Prostate gland (tissue), 2 donors: Measurements from ENCODE around the gene TSFM. TPM values are rescaled to one million over a fixed set of nuclear protein-coding genes. Genes with fewer than 3 reads are reported as not detected.
"Not testable (repeated sequence)": the region's sequence is repeated elsewhere in the genome, so short reads cannot be mapped to it uniquely, and the experiment has no call there.

Source experiments
- DNase-seq: peaks from one replicate; pipeline ENCODE4 v3.0.0-alpha.2; 2019; ENCODE audit warnings: low spot score
- H3K27ac ChIP-seq, 2 donors: fragments of 200-600 bp; sonication (generic); 2 replicates each; pipeline ENCODE4 v1.5.1; 2017 to 2019
- H3K27me3 ChIP-seq: fragments of 200-600 bp; sonication (generic); replicated peaks from 2 replicates; pipeline ENCODE4 v1.5.1; 2019; ENCODE audit not compliant: insufficient read depth
- H3K36me3 ChIP-seq, 2 donors: fragments of 200-600 bp; sonication (generic); 1 replicate in 1 of 2; 2 replicates in 1 of 2; pipeline versions ENCODE4 v1.5.1 to v1.8.1; 2017 to 2019
- H3K4me1 ChIP-seq: fragments of 200-600 bp; sonication (generic); replicated peaks from 2 replicates; pipeline ENCODE4 v1.5.1; 2019
- H3K4me3 ChIP-seq, 2 donors: fragments of 200-600 bp; sonication (generic); 2 replicates each; pipeline ENCODE4 v1.5.1; 2017 to 2019
- H3K9me3 ChIP-seq: fragments of 200-600 bp; sonication (generic); 2 replicates; pipeline ENCODE4 v1.5.1; 2017
- CTCF ChIP-seq, 4 experiments: fragments of 200-600 bp in 2 of 4; fragments of 450-650 bp in 2 of 4; sonication (generic) in 2 of 4; IDR thresholded peaks; 1 replicate in 3 of 4; 2 replicates in 1 of 4; pipeline ENCODE4 v1.5.1; 2016 to 2019; ENCODE audit warnings: antibody characterized with exemption in 4 of 4, mild to moderate bottlenecking in 2 of 4, moderate library complexity in 2 of 4
- POLR2A ChIP-seq: fragments of 450-650 bp; IDR thresholded peaks from one replicate; pipeline ENCODE4 v1.6.1; 2016; ENCODE audit warnings: antibody characterized with exemption, mild to moderate bottlenecking
- POLR2AphosphoS5 ChIP-seq: sonication (generic); formaldehyde crosslinking; IDR thresholded peaks from one replicate; pipeline ENCODE4 v1.6.1; 2017; ENCODE audit warnings: antibody characterized with exemption
- WGBS: methylation state at CpG from one replicate; pipeline ENCODE4 v1.1.5; 2018; 5-methylcytosine and 5-hydroxymethylcytosine counted together
- intact Hi-C: fragments of 100-400 bp; cut with DNase I; formaldehyde crosslinking; loops from one replicate; pipeline ENCODE4 v1.14.2; 2022
- total RNA-seq, 2 donors: library from RNA; depleted of rRNA; stranded (reverse); fragments of >200 nt; gene quantifications; one replicate each; pipeline ENCODE4 v1.1.0, GENCODE V29; 2016

Gene TSFM
- total RNA-seq, 2 donors from 2014 or later: 24.3 to 39.6 TPM

- H3K27ac ChIP-seq: no peak overlapping the region
- DNase-seq: no peak
- H3K27me3 ChIP-seq: no peaks in the 10 kb centered on the region
- no peaks in the 10 kb centered on the region for H3K9me3 ChIP-seq
- no peaks in the 10 kb centered on the region for H3K4me1 ChIP-seq
- H3K4me3 ChIP-seq: no peak overlapping the region
- intact Hi-C loops: no loop called here
- peaks cover 0 to under 1% of the 10 kb centered on the region in 2 donors for H3K36me3 ChIP-seq
- TF ChIP-seq POLR2AphosphoS5: no peak
- no peak for TF ChIP-seq CTCF (IDR thresholded peaks at IDR 0.05)
- TF ChIP-seq POLR2A: no peak
- 56% methylated on average over 5 of the region's 5 CpGs for WGBS
These were observed 34.2 kb downstream of the TSFM start for GRCh38 chr12:57816855-57817151.

GRCh38 chr12:57817261-57817989 is 34.8 kb downstream of the TSFM start:
- Histone ChIP-seq H3K9me3 (no peaks in the 10 kb centered on the region), H3K27me3 (no peaks in the 10 kb centered on the region), H3K27ac (no peak overlapping the region), H3K36me3 (peaks cover 1 to 6% of the 10 kb centered on the region in 2 donors), H3K4me3 (no peak overlapping the region), H3K4me1 (no peaks in the 10 kb centered on the region)
- intact Hi-C loops: no loop called here
- DNase-seq: no peak
- WGBS: 77% methylated on average over 8 of the region's 8 CpGs
- no peak for TF ChIP-seq CTCF (IDR thresholded peaks at IDR 0.05)
- TF ChIP-seq POLR2A: no peak
- no peak for TF ChIP-seq POLR2AphosphoS5

- H3K4me3 ChIP-seq, H3K9me3 ChIP-seq, intact Hi-C loops, H3K27ac ChIP-seq, H3K27me3 ChIP-seq, DNase-seq, H3K4me1 ChIP-seq: not testable (repeated sequence)
- WGBS: 81% methylated on average over 3 of the region's 3 CpGs
- peaks cover 6 to 10% of the 10 kb centered on the region in 2 donors for H3K36me3 ChIP-seq
These were observed 35.4 kb downstream of the TSFM start for GRCh38 chr12:57817990-57818331.

- H3K27ac ChIP-seq, H3K27me3 ChIP-seq, DNase-seq, H3K4me3 ChIP-seq, H3K4me1 ChIP-seq, intact Hi-C loops, H3K9me3 ChIP-seq: not testable (repeated sequence)
- peaks cover 6 to 31% of the 10 kb centered on the region in 2 donors for H3K36me3 ChIP-seq
- 60% methylated on average over 8 of the region's 8 CpGs for WGBS
These were observed 37.5 kb downstream of the TSFM start for GRCh38 chr12:57820119-57820518.

DNA sequence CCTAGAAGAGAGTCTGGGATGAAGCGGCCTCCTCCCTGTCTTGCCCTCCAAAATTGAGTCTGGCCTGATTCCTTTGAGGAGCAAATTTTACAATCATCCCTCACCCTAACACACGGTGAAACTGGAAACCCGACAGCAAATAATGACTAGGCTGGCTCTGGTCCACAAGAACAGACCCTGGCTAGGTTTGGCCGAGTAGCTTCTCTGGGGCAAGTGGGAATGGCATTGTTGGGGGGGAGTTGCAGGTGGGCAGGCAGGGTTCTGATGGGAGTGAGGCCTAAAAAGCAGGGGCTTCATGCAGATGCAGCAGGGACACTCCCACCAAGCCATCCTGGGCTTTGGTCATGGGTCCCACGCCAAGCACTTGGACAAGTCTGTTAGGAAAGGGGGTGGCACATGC is 38.4 kb downstream of the TSFM start:
- H3K4me1 ChIP-seq, H3K4me3 ChIP-seq, H3K9me3 ChIP-seq, H3K27me3 ChIP-seq, H3K27ac ChIP-seq, DNase-seq, intact Hi-C loops: not testable (repeated sequence)
- peaks cover 11 to 38% of the 10 kb centered on the region in 2 donors for H3K36me3 ChIP-seq
- WGBS: 42% methylated on average over 5 of the region's 5 CpGs

GRCh38 chr12:57821474-57822214 is 39.1 kb downstream of the TSFM start:
- Histone ChIP-seq H3K36me3 (peaks cover 18 to 45% of the 10 kb centered on the region in 2 donors), H3K4me1 (no peaks in the 10 kb centered on the region)

More at GRCh38 chr12:57821474-57822214, 39.1 kb downstream of the TSFM start:
- intact Hi-C loops: no loop called here
- H3K4me3 ChIP-seq: no peak overlapping the region
- TF ChIP-seq CTCF (IDR thresholded peaks at IDR 0.05): no peak
- TF ChIP-seq POLR2A: no peak
- TF ChIP-seq POLR2AphosphoS5: no peak
- 78% methylated on average over 10 of the region's 10 CpGs for WGBS
- H3K27ac ChIP-seq: no peak overlapping the region
- H3K9me3 ChIP-seq: no peaks in the 10 kb centered on the region
- no peak for DNase-seq
- no peaks in the 10 kb centered on the region for H3K27me3 ChIP-seq
